ENCODE results near the gene PPT1. TPM values are rescaled to one million over a fixed set of nuclear protein-coding genes. Genes with fewer than 3 reads are reported as not detected.
A peak's percentile ranks its signal among the peaks of the same experiment; 100 is the strongest.

PPT1 gene
- 10 to 100 TPM; 56.7 to 64.8 TPM for total RNA-seq
- 100 to 1,000 TPM; 175 to 292 TPM for polyA plus RNA-seq

- Mint-ChIP-seq H3K9me3 (peaks cover 0 to 7% (median under 1%) of the 10 kb centered on the region in 8 donors), H3K4me1 (peaks cover 33 to 40% (median 35%) of the 10 kb centered on the region in 4 donors), H3K27ac (peak within 1 kb of the TSS; percentile 83 to 98 (median 97)), H3K36me3 (peaks cover 8 to 18% of the 10 kb centered on the region in 2 donors), H3K4me3 (peak within 1 kb of the TSS; percentile 90 to 99 (median 96)), H3K27me3 (peaks cover 0 to 7% of the 10 kb centered on the region in 2 donors)
- Histone ChIP-seq H3K27ac (ENCODE audit: low read depth, low read length) (peak within 1 kb of the TSS; percentile 47), H3K4me3 (ENCODE audit: low read length in 2 of 2) (peak within 1 kb of the TSS; percentile 81 to 91), H3K36me3 (ENCODE audit: insufficient read depth, low read length) (no peaks in the 10 kb centered on the region), H3K4me1 (ENCODE audit: insufficient read depth, low read length) (peaks cover 19% of the 10 kb centered on the region), H3K9me3 (ENCODE audit: control insufficient read depth in 1 of 2, low read length in 2 of 2) (no peaks in the 10 kb centered on the region), H3K27me3 (ENCODE audit: insufficient read depth, low read length) (no peaks in the 10 kb centered on the region)
- POLR2A ChIA-PET (ENCODE audit: partially characterized antibody) = interaction anchor here (1.0 to 2.3 kb wide), 3 partner anchors 37 to 160 kb away, joined by 3 to 16 read pairs (median 3); partner anchors contain the start of gene CAP1
- DNase-seq = peak; percentile 73 to 82 (median 79)
- intact Hi-C loops (cut with micrococcal nuclease) = loop anchor here (10.0 kb wide), 1 partner anchor 48 kb away; no protein-coding TSS in a partner anchor
- CTCF ChIA-PET (ENCODE audit: partially characterized antibody) = interaction anchor here (1.0 to 2.1 kb wide), 2 partner anchors 18 kb away, joined by 3 to 9 read pairs; no protein-coding TSS in a partner anchor
These were observed at the start of gene PPT1 for GRCh38 chr1:40096977-40097782. Gene PPT1, minus strand, starts transcription at chr1:40097252. Its CDS starts 14 bp downstream, at chr1:40097238.

GRCh38 chr1:40143891-40144575 lies 47.0 kb upstream of the PPT1 start:
- no peak overlapping the region for H3K27ac ChIP-seq (ENCODE audit: low read depth, low read length)
- peaks cover 0 to 7% (median 3%) of the 10 kb centered on the region in 4 donors for H3K4me1 Mint-ChIP-seq
- no peaks in the 10 kb centered on the region for H3K4me1 ChIP-seq (ENCODE audit: insufficient read depth, low read length)
- H3K9me3 ChIP-seq (ENCODE audit: control insufficient read depth in 1 of 2, low read length in 2 of 2) = no peaks in the 10 kb centered on the region
- intact Hi-C loops (cut with micrococcal nuclease) = loop anchor here (1.0 to 10.0 kb wide), 6 partner anchors 49 to 525 kb away; partner anchors contain the start of gene PPT1
- peak overlapping the region in 1 of 7 donors; percentile 12 for H3K27ac Mint-ChIP-seq
- peak; percentile 60 to 65 (median 65) for DNase-seq
- H3K27me3 ChIP-seq (ENCODE audit: insufficient read depth, low read length) = no peaks in the 10 kb centered on the region
- no peaks in the 10 kb centered on the region for H3K36me3 Mint-ChIP-seq
- no peaks in the 10 kb centered on the region for H3K9me3 Mint-ChIP-seq
- peaks cover 13 to 30% of the 10 kb centered on the region in 2 donors for H3K27me3 Mint-ChIP-seq
- no peak overlapping the region for H3K4me3 Mint-ChIP-seq
- no peaks in the 10 kb centered on the region for H3K36me3 ChIP-seq (ENCODE audit: insufficient read depth, low read length)
- ChIA-PET POLR2A (ENCODE audit: partially characterized antibody) (interaction anchor here (1.1 kb wide), 1 partner anchor 9 kb away, joined by 3 read pairs; no protein-coding TSS in a partner anchor), CTCF (ENCODE audit: partially characterized antibody) (interaction anchor here (0.6 to 5.9 kb wide), 49 partner anchors 9 to 525 kb away, joined by 3 to 116 read pairs (median 4); partner anchors contain the start of genes SMAP2 and ZFP69B)
- no peak overlapping the region for H3K4me3 ChIP-seq (ENCODE audit: low read length in 2 of 2)

- intact Hi-C loops (cut with micrococcal nuclease) = loop anchor here (10.0 kb wide), 1 partner anchor 47 kb away; the partner anchor contains the start of gene PPT1
- H3K27ac Mint-ChIP-seq = no peak overlapping the region
- no peaks in the 10 kb centered on the region for H3K27me3 ChIP-seq (ENCODE audit: insufficient read depth, low read length)
- no peaks in the 10 kb centered on the region for H3K36me3 Mint-ChIP-seq
- POLR2A ChIA-PET (ENCODE audit: partially characterized antibody) = interaction anchor here (0.6 kb wide), 1 partner anchor 11 kb away, joined by 4 read pairs; no protein-coding TSS in a partner anchor
- H3K36me3 ChIP-seq (ENCODE audit: insufficient read depth, low read length) = no peaks in the 10 kb centered on the region
- CTCF ChIA-PET (ENCODE audit: partially characterized antibody) = interaction anchor here (0.8 to 5.9 kb wide), 8 partner anchors 11 to 784 kb away, joined by 3 to 116 read pairs (median 7); no protein-coding TSS in a partner anchor
- H3K27me3 Mint-ChIP-seq = peaks cover 12 to 20% of the 10 kb centered on the region in 2 donors
- H3K9me3 Mint-ChIP-seq = no peaks in the 10 kb centered on the region
- H3K27ac ChIP-seq (ENCODE audit: low read depth, low read length) = no peak overlapping the region
- no peaks in the 10 kb centered on the region for H3K9me3 ChIP-seq (ENCODE audit: control insufficient read depth in 1 of 2, low read length in 2 of 2)
- H3K4me1 ChIP-seq (ENCODE audit: insufficient read depth, low read length) = no peaks in the 10 kb centered on the region
- no peak overlapping the region for H3K4me3 ChIP-seq (ENCODE audit: low read length in 2 of 2)
- DNase-seq = no peak
- H3K4me1 Mint-ChIP-seq = peaks cover 0 to 7% (median 3%) of the 10 kb centered on the region in 4 donors
- no peak overlapping the region for H3K4me3 Mint-ChIP-seq
These were observed 45.0 kb upstream of the PPT1 start for GRCh38 chr1:40141878-40142535.

GRCh38 chr1:40140211-40140973 lies 43.3 kb upstream of the PPT1 start:
- peaks cover 0 to 7% (median 3%) of the 10 kb centered on the region in 4 donors for H3K4me1 Mint-ChIP-seq
- no peaks in the 10 kb centered on the region for H3K27me3 ChIP-seq (ENCODE audit: insufficient read depth, low read length)
- intact Hi-C loops (cut with micrococcal nuclease) = loop anchor here (10.0 kb wide), 1 partner anchor 46 kb away; the partner anchor contains the start of gene PPT1
- CTCF ChIA-PET (ENCODE audit: partially characterized antibody) = interaction anchor here (1.7 kb wide), 1 partner anchor 198 kb away, joined by 8 read pairs; no protein-coding TSS in a partner anchor
- no peak for DNase-seq
- H3K36me3 Mint-ChIP-seq = no peaks in the 10 kb centered on the region
- no peak overlapping the region for H3K27ac ChIP-seq (ENCODE audit: low read depth, low read length)
- H3K36me3 ChIP-seq (ENCODE audit: insufficient read depth, low read length) = no peaks in the 10 kb centered on the region
- no peak overlapping the region for H3K27ac Mint-ChIP-seq
- H3K9me3 ChIP-seq (ENCODE audit: control insufficient read depth in 1 of 2, low read length in 2 of 2) = no peaks in the 10 kb centered on the region
- H3K4me3 Mint-ChIP-seq = no peak overlapping the region
- H3K4me3 ChIP-seq (ENCODE audit: low read length in 2 of 2) = no peak overlapping the region
- POLR2A ChIA-PET (ENCODE audit: partially characterized antibody) = no interaction called here
- no peaks in the 10 kb centered on the region for H3K9me3 Mint-ChIP-seq
- H3K27me3 Mint-ChIP-seq = peaks cover 11 to 12% of the 10 kb centered on the region in 2 donors
- no peaks in the 10 kb centered on the region for H3K4me1 ChIP-seq (ENCODE audit: insufficient read depth, low read length)

- H3K36me3 ChIP-seq (ENCODE audit: insufficient read depth, low read length) = no peaks in the 10 kb centered on the region
- no peaks in the 10 kb centered on the region for H3K4me1 ChIP-seq (ENCODE audit: insufficient read depth, low read length)
- no peak overlapping the region for H3K4me3 ChIP-seq (ENCODE audit: low read length in 2 of 2)
- Mint-ChIP-seq H3K27ac (no peak overlapping the region), H3K36me3 (no peaks in the 10 kb centered on the region), H3K4me3 (no peak overlapping the region), H3K4me1 (no peaks in the 10 kb centered on the region), H3K27me3 (peaks cover 7 to 10% of the 10 kb centered on the region in 2 donors), H3K9me3 (no peaks in the 10 kb centered on the region)
- no peak for DNase-seq
- no peak overlapping the region for H3K27ac ChIP-seq (ENCODE audit: low read depth, low read length)
- no peaks in the 10 kb centered on the region for H3K9me3 ChIP-seq (ENCODE audit: control insufficient read depth in 1 of 2, low read length in 2 of 2)
- no peaks in the 10 kb centered on the region for H3K27me3 ChIP-seq (ENCODE audit: insufficient read depth, low read length)
- POLR2A ChIA-PET (ENCODE audit: partially characterized antibody) = no interaction called here
- CTCF ChIA-PET (ENCODE audit: partially characterized antibody) = interaction anchor here (2.2 kb wide), 1 partner anchor 10 kb away, joined by 10 read pairs; no protein-coding TSS in a partner anchor
- intact Hi-C loops (cut with micrococcal nuclease) = no loop called here
These were observed 36.8 kb upstream of the PPT1 start for GRCh38 chr1:40133839-40134238.

GRCh38 chr1:40133312-40133665 lies 36.2 kb upstream of the PPT1 start:
- Histone ChIP-seq H3K4me3 (ENCODE audit: low read length in 2 of 2) (no peak overlapping the region), H3K9me3 (ENCODE audit: control insufficient read depth in 1 of 2, low read length in 2 of 2) (no peaks in the 10 kb centered on the region), H3K27ac (ENCODE audit: low read depth, low read length) (no peak overlapping the region), H3K4me1 (ENCODE audit: insufficient read depth, low read length) (no peaks in the 10 kb centered on the region), H3K27me3 (ENCODE audit: insufficient read depth, low read length) (no peaks in the 10 kb centered on the region), H3K36me3 (ENCODE audit: insufficient read depth, low read length) (no peaks in the 10 kb centered on the region)
- Mint-ChIP-seq H3K27ac (no peak overlapping the region), H3K4me3 (no peak overlapping the region), H3K9me3 (no peaks in the 10 kb centered on the region), H3K27me3 (peaks cover 7 to 10% of the 10 kb centered on the region in 2 donors), H3K4me1 (no peaks in the 10 kb centered on the region), H3K36me3 (no peaks in the 10 kb centered on the region)
- ChIA-PET CTCF (ENCODE audit: partially characterized antibody) (interaction anchor here (2.2 kb wide), 1 partner anchor 11 kb away, joined by 10 read pairs; no protein-coding TSS in a partner anchor), POLR2A (ENCODE audit: partially characterized antibody) (no interaction called here)
- intact Hi-C loops (cut with micrococcal nuclease) = no loop called here
- no peak for DNase-seq
